GM12864 (cell line): ENCODE results near the gene HOXB9.

ENCODE experiments used
- DNase-seq: peaks from one replicate; pipeline ENCODE4 v3.0.0-alpha.2; 2011; ENCODE audit warnings: low read depth
- H3K4me3 ChIP-seq: 2 replicates; pipeline ENCODE4 v1.5.1; 2011; ENCODE audit warnings: mild to moderate bottlenecking, low read depth, low read length, control low read depth
- TF ChIP-seq, protein P1 (sequence below): IDR thresholded peaks from 2 replicates; pipeline ENCODE4 v1.5.1; 2011; ENCODE audit warnings: low read depth, mild to moderate bottlenecking, moderate library complexity, low read length, control low read depth, inconsistent platforms; ENCODE audit errors: missing control alignments

Gene HOXB9

DNA sequence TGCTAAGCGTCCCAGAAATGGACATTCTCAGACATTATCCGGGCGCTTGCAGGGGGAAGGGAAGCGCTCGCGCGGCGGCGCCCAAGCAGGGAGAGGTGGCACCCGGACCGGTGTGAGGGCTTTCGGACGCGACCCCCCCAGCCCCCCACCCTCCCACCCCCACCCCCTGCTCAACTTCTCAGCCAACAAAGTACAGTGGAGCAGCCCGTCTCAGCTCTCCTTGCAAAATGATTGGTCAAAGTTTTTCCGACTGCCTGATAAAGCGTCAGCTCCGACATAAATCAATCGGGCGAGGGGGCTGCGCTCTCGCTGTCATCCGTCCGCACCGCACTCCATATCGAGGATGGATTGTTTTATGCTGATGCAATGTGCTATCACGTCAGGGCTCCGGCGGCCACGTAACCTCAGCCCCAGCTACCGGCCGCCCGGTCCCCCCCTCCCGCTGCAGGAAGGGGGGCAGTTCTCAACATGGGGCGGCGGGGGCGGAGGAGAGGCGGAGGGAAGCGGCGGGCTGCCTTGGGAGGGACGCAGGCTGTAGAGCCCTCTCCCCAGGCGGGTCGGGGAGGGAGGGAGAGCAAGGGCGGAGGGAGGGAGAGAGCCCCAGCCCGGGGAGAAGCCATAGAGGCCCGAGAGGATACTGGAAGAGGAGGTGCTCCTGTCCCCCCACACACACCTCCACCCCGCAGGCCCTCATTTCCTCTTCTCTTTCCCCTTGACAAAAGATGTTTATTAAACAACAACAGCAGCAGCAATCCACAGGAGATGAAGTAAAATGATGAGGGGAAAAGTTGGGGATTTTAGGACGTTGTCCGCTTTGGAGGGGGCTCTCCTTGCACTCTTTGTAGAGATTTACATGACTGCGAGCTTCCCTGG is at the start of gene HOXB9:
Gene HOXB9, minus strand, starts transcription at position 114 of the 873 bp plus-strand sequence. Its CDS starts 89 bp downstream, at position 25.
- TF ChIP-seq, protein P1, sequence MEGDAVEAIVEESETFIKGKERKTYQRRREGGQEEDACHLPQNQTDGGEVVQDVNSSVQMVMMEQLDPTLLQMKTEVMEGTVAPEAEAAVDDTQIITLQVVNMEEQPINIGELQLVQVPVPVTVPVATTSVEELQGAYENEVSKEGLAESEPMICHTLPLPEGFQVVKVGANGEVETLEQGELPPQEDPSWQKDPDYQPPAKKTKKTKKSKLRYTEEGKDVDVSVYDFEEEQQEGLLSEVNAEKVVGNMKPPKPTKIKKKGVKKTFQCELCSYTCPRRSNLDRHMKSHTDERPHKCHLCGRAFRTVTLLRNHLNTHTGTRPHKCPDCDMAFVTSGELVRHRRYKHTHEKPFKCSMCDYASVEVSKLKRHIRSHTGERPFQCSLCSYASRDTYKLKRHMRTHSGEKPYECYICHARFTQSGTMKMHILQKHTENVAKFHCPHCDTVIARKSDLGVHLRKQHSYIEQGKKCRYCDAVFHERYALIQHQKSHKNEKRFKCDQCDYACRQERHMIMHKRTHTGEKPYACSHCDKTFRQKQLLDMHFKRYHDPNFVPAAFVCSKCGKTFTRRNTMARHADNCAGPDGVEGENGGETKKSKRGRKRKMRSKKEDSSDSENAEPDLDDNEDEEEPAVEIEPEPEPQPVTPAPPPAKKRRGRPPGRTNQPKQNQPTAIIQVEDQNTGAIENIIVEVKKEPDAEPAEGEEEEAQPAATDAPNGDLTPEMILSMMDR, result no peak
- no peak for DNase-seq

DNA sequence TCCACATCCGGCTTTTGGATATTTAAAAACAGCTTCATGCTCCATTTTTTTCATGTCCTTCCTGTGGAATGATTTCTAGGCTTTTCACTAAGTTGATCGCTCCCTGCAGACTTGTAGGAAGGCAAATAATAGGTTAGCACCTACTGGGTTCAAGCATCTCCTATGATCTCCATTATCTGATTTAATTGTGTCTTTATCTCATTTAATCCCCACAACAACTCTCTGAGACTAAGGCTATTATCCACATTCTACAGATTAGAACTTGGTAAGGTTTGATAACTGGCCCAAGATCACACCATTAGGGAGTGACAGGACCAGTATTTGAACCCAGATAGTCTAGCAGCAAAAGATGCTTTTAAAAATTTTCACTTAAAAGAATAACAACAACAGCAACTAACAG is 46.2 kb upstream of the HOXB9 start:
- H3K4me3 ChIP-seq, result no peak overlapping the region
- no peak for DNase-seq
- TF ChIP-seq, protein P1, result no peak

More for the DNA sequence above, at the start of gene HOXB9:
- peak within 1 kb of the TSS; percentile 47 for H3K4me3 ChIP-seq

DNA sequence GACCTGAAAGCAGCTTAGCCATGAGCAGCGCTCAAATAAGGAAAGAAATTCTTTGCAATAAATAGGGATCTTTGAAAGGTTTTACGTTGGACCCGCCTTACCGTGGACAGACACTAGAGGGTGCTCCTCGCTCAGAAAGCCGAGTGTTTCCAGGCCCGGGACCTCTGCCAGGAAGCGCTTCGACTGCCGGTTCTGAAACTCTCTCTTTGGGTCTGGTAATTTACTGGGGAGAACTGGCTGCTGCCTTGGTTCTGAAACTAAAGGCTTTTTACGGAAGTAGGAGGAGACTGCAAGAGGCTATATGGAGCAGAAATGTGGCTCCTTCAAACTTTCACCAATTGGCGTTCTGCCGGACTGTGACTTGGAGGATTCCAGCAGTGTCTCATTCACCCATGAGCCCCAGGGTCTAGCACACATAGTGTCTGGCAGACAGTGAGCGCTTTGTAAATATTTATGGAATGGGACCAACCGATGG is 45.6 kb upstream of the HOXB9 start:
- TF ChIP-seq, protein P1, result peak; percentile 92
- no peak overlapping the region for H3K4me3 ChIP-seq
- DNase-seq, result no peak

DNA sequence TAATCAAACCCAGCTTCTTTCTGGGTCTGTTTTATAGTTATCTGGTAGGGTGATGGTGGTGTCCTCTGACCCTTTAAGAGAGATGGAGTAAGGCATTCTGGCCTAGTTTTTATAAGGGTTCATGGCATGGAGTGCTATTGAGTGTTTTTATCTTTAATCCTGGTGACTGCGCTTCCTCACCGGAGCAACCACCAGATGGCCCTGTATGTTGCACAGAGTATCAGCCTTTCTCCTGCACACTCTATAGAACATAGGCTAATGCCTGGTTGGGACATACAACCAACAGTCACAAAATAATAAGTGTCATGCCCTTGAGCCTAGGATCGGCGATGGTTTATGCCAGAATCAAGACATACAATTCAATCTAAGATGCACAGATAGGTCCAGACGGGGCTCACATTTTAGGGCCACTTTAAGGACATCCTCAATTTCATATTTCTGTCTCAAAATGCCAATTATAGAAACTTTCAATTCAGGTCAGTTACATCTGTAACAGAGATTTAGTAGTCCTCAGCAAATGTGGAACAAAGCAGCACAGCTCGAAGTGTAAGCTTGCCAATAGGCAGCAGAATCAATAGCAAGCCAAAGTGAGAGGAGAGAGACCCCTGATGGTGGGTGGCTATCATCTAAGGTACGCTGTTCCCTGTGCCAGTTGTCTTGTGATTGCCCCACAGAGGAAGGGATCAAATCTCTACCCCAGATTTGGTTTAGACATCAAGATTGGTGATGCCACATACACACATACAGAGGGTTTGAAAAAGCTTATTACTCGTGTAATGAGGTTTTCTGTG is 37.2 kb upstream of the HOXB9 start:
- no peak overlapping the region for H3K4me3 ChIP-seq
- TF ChIP-seq, protein P1, result no peak
- DNase-seq, result no peak

DNA sequence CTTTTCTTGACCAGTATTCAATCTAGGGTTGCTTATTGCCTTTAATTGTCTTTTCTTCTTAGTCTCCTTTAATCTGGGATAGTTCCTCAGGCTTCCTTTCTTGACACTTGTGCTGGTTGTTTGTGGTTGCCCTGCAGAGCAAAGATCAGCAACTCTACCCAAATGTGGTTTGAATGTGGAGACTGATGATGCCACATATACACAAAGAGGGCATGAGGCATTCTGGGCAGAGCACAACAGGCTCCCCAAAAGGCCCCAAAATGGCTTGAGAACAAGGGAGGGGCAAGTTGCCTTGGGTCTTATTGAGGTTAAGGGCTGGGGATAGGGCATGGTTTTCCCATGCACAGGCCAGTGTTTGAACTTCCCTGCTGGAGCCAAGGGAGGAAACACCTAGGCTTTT is 29.8 kb upstream of the HOXB9 start:
- TF ChIP-seq, protein P1, result no peak
- no peak overlapping the region for H3K4me3 ChIP-seq
- DNase-seq, result no peak

DNA sequence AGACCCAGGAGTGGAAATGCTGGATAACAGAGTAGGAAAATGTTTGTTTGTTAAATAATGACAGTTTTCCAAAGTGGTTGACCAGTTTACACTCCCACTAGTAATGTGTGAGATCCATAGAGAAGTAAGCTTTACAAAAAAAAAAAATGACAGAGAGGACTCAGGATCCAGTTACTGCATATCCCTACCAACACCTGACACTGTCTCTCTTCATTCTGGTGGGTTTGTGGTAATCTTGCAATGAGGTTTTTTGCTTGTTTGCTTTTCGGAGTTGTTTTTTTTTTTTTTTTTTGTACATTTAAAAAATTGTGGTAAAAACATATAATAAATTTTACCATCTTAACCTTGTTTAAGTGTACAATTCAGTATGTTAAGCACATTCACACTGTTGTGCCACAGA is 23.6 kb upstream of the HOXB9 start:
- no peak overlapping the region for H3K4me3 ChIP-seq
- TF ChIP-seq, protein P1, result no peak
- no peak for DNase-seq
